ENCODE results near the gene TMEM138.
"Not testable (repeated sequence)": the region's sequence is repeated elsewhere in the genome, so short reads cannot be mapped to it uniquely, and the experiment has no call there.

The TMEM138 gene

GRCh38 chr11:61378713-61379313 is 16.6 kb downstream of the TMEM138 start:
- no peak overlapping the region for H3K27ac Mint-ChIP-seq (ENCODE audit: low read depth)

GRCh38 chr11:61380884-61381283 is 18.7 kb downstream of the TMEM138 start:
- Mint-ChIP-seq H3K9me3 (no peaks in the 10 kb centered on the region), H3K27ac (ENCODE audit: low read depth) (no peak overlapping the region), H3K27me3 (no peaks in the 10 kb centered on the region), H3K4me3 (no peak overlapping the region), H3K4me1 (no peaks in the 10 kb centered on the region), H3K36me3 (ENCODE audit: insufficient read depth) (peaks cover 3% of the 10 kb centered on the region)
- no peak for ATAC-seq (replicated peaks; ENCODE audit: extremely low read depth, poor library complexity, severe bottlenecking)
- DNase-seq (ENCODE audit: low spot score in 2 of 2): no peak

More at GRCh38 chr11:61378713-61379313, 16.6 kb downstream of the TMEM138 start:
- Mint-ChIP-seq H3K9me3 (no peaks in the 10 kb centered on the region), H3K4me1 (no peaks in the 10 kb centered on the region), H3K27me3 (no peaks in the 10 kb centered on the region), H3K4me3 (no peak overlapping the region), H3K36me3 (ENCODE audit: insufficient read depth) (peaks cover 6% of the 10 kb centered on the region)
- ATAC-seq (replicated peaks; ENCODE audit: extremely low read depth, poor library complexity, severe bottlenecking): no peak
- DNase-seq (ENCODE audit: low spot score in 2 of 2): no peak

GRCh38 chr11:61383859-61384258 is 21.7 kb downstream of the TMEM138 start:
- not testable (repeated sequence) for H3K9me3 Mint-ChIP-seq; H3K36me3 Mint-ChIP-seq (ENCODE audit: insufficient read depth); H3K27ac Mint-ChIP-seq (ENCODE audit: low read depth); H3K4me3 Mint-ChIP-seq; ATAC-seq (replicated peaks; ENCODE audit: extremely low read depth, poor library complexity, severe bottlenecking); DNase-seq (ENCODE audit: low spot score in 2 of 2); H3K27me3 Mint-ChIP-seq; H3K4me1 Mint-ChIP-seq

GRCh38 chr11:61384271-61385242 is 22.4 kb downstream of the TMEM138 start:
- Mint-ChIP-seq H3K4me3 (no peak overlapping the region), H3K4me1 (no peaks in the 10 kb centered on the region), H3K36me3 (ENCODE audit: insufficient read depth) (peaks cover 1% of the 10 kb centered on the region), H3K27ac (ENCODE audit: low read depth) (no peak overlapping the region), H3K9me3 (no peaks in the 10 kb centered on the region), H3K27me3 (no peaks in the 10 kb centered on the region)
- ATAC-seq (replicated peaks; ENCODE audit: extremely low read depth, poor library complexity, severe bottlenecking) (no peak), DNase-seq (ENCODE audit: low spot score in 2 of 2) (no peak)

GRCh38 chr11:61390161-61390560 is 28.0 kb downstream of the TMEM138 start:
- ATAC-seq (replicated peaks; ENCODE audit: extremely low read depth, poor library complexity, severe bottlenecking) (no peak), DNase-seq (ENCODE audit: low spot score in 2 of 2) (no peak)
- no peak overlapping the region for H3K4me3 Mint-ChIP-seq
- no peaks in the 10 kb centered on the region for H3K9me3 Mint-ChIP-seq
- peaks cover 7% of the 10 kb centered on the region for H3K36me3 Mint-ChIP-seq (ENCODE audit: insufficient read depth)
- H3K27ac Mint-ChIP-seq (ENCODE audit: low read depth): no peak overlapping the region
- no peaks in the 10 kb centered on the region for H3K27me3 Mint-ChIP-seq
- H3K4me1 Mint-ChIP-seq: peaks cover 27% of the 10 kb centered on the region

GRCh38 chr11:61392981-61393595 is 30.9 kb downstream of the TMEM138 start:
- Mint-ChIP-seq H3K9me3 (no peaks in the 10 kb centered on the region), H3K4me3 (peak overlapping the region; percentile 89), H3K4me1 (peaks cover 27% of the 10 kb centered on the region), H3K27ac (ENCODE audit: low read depth) (peak overlapping the region; percentile 93), H3K36me3 (ENCODE audit: insufficient read depth) (peaks cover 24% of the 10 kb centered on the region), H3K27me3 (no peaks in the 10 kb centered on the region)
- ATAC-seq (replicated peaks; ENCODE audit: extremely low read depth, poor library complexity, severe bottlenecking) (peak; percentile 34), DNase-seq (ENCODE audit: low spot score in 2 of 2) (no peak)

GRCh38 chr11:61401173-61401572 is 39.0 kb downstream of the TMEM138 start:
- no peaks in the 10 kb centered on the region for H3K27me3 Mint-ChIP-seq
- peak overlapping the region; percentile 5 for H3K27ac Mint-ChIP-seq (ENCODE audit: low read depth)
- no peaks in the 10 kb centered on the region for H3K9me3 Mint-ChIP-seq
- peaks cover 41% of the 10 kb centered on the region for H3K36me3 Mint-ChIP-seq (ENCODE audit: insufficient read depth)
- DNase-seq (ENCODE audit: low spot score in 2 of 2) (no peak), ATAC-seq (replicated peaks; ENCODE audit: extremely low read depth, poor library complexity, severe bottlenecking) (no peak)
- no peak overlapping the region for H3K4me3 Mint-ChIP-seq
- no peaks in the 10 kb centered on the region for H3K4me1 Mint-ChIP-seq

- H3K9me3 Mint-ChIP-seq: no peaks in the 10 kb centered on the region
- H3K4me3 Mint-ChIP-seq: no peak overlapping the region
- ATAC-seq (replicated peaks; ENCODE audit: extremely low read depth, poor library complexity, severe bottlenecking) (no peak), DNase-seq (ENCODE audit: low spot score in 2 of 2) (no peak)
- H3K4me1 Mint-ChIP-seq: no peaks in the 10 kb centered on the region
- peaks cover 40% of the 10 kb centered on the region for H3K36me3 Mint-ChIP-seq (ENCODE audit: insufficient read depth)
- no peak overlapping the region for H3K27ac Mint-ChIP-seq (ENCODE audit: low read depth)
- no peaks in the 10 kb centered on the region for H3K27me3 Mint-ChIP-seq
These were observed 39.4 kb downstream of the TMEM138 start for GRCh38 chr11:61401573-61401972.

- H3K27ac Mint-ChIP-seq (ENCODE audit: low read depth): no peak overlapping the region
- no peaks in the 10 kb centered on the region for H3K9me3 Mint-ChIP-seq
- H3K36me3 Mint-ChIP-seq (ENCODE audit: insufficient read depth): peaks cover 52% of the 10 kb centered on the region
- DNase-seq (ENCODE audit: low spot score in 2 of 2): no peak
- no peaks in the 10 kb centered on the region for H3K4me1 Mint-ChIP-seq
- H3K27me3 Mint-ChIP-seq: no peaks in the 10 kb centered on the region
- no peak overlapping the region for H3K4me3 Mint-ChIP-seq
- no peak for ATAC-seq (replicated peaks; ENCODE audit: extremely low read depth, poor library complexity, severe bottlenecking)
These were observed 41.5 kb downstream of the TMEM138 start for GRCh38 chr11:61403658-61404057.

- Mint-ChIP-seq H3K36me3 (ENCODE audit: insufficient read depth) (peaks cover 54% of the 10 kb centered on the region), H3K4me1 (no peaks in the 10 kb centered on the region), H3K4me3 (no peak overlapping the region), H3K27me3 (no peaks in the 10 kb centered on the region), H3K27ac (ENCODE audit: low read depth) (no peak overlapping the region), H3K9me3 (no peaks in the 10 kb centered on the region)
- DNase-seq (ENCODE audit: low spot score in 2 of 2) (no peak), ATAC-seq (replicated peaks; ENCODE audit: extremely low read depth, poor library complexity, severe bottlenecking) (no peak)
These were observed 41.9 kb downstream of the TMEM138 start for GRCh38 chr11:61404103-61404502.

GRCh38 chr11:61404641-61405040 is 42.5 kb downstream of the TMEM138 start:
- peaks cover 55% of the 10 kb centered on the region for H3K36me3 Mint-ChIP-seq (ENCODE audit: insufficient read depth)
- no peaks in the 10 kb centered on the region for H3K27me3 Mint-ChIP-seq
- DNase-seq (ENCODE audit: low spot score in 2 of 2) (no peak), ATAC-seq (replicated peaks; ENCODE audit: extremely low read depth, poor library complexity, severe bottlenecking) (no peak)
- no peak overlapping the region for H3K4me3 Mint-ChIP-seq
- no peak overlapping the region for H3K27ac Mint-ChIP-seq (ENCODE audit: low read depth)
- no peaks in the 10 kb centered on the region for H3K4me1 Mint-ChIP-seq
- no peaks in the 10 kb centered on the region for H3K9me3 Mint-ChIP-seq

GRCh38 chr11:61406067-61406466 is 43.9 kb downstream of the TMEM138 start:
- H3K9me3 Mint-ChIP-seq: no peaks in the 10 kb centered on the region
- no peak overlapping the region for H3K27ac Mint-ChIP-seq (ENCODE audit: low read depth)
- peaks cover 63% of the 10 kb centered on the region for H3K36me3 Mint-ChIP-seq (ENCODE audit: insufficient read depth)

More at GRCh38 chr11:61406067-61406466, 43.9 kb downstream of the TMEM138 start:
- H3K4me3 Mint-ChIP-seq: no peak overlapping the region
- no peak for ATAC-seq (replicated peaks; ENCODE audit: extremely low read depth, poor library complexity, severe bottlenecking)
- DNase-seq (ENCODE audit: low spot score in 2 of 2): no peak
- no peaks in the 10 kb centered on the region for H3K4me1 Mint-ChIP-seq
- H3K27me3 Mint-ChIP-seq: no peaks in the 10 kb centered on the region
